Left lobe of liver (tissue), 2 donors: ENCODE measurements around the gene HHATL. TPM values are rescaled to one million over a fixed set of nuclear protein-coding genes. Genes with fewer than 3 reads are reported as not detected.

ENCODE experiments used
- ATAC-seq: fragments of 200-7000 bp; cut with Tn5 transposase; one replicate; pipeline ENCODE4 v1.9.1; 2020; ENCODE audit warnings: mild to moderate bottlenecking, moderate library complexity
- DNase-seq: peaks from one replicate; pipeline ENCODE4 v3.0.0-alpha.2; 2020; ENCODE audit warnings: low spot score
- total RNA-seq: library from RNA; stranded (reverse); gene quantifications from one replicate; pipeline ENCODE4 v1.2.1, GENCODE V29; 2021
- donor health status: DM: no; HTN: no; CAD: no; lungs with moderate emphysema.
- donor health status: DM: no; HTN: yes; CAD: no.

Gene HHATL
- total RNA-seq, 1 donor from 2014 or later: 0.40 TPM

GRCh38 chr3:42685891-42686820 lies 16.4 kb downstream of the HHATL start:
- no peak for ATAC-seq
- DNase-seq: no peak

GRCh38 chr3:42685363-42685881 lies 17.2 kb downstream of the HHATL start, which contains the start of gene KLHL40:
Gene KLHL40 (plus strand): TSS chr3:42685537. CDS start chr3:42685619, 82 bp downstream.
- DNase-seq (no peak), ATAC-seq (no peak)

GRCh38 chr3:42684632-42685362 lies 17.8 kb downstream of the HHATL start:
- no peak for ATAC-seq
- DNase-seq: no peak

GRCh38 chr3:42683875-42684598 lies 18.6 kb downstream of the HHATL start:
- ATAC-seq (no peak), DNase-seq (no peak)

GRCh38 chr3:42682301-42683070 lies 20.1 kb downstream of the HHATL start:
- no peak for ATAC-seq

GRCh38 chr3:42681361-42682038 lies 21.1 kb downstream of the HHATL start:
- DNase-seq: no peak
- ATAC-seq: no peak

More at GRCh38 chr3:42682301-42683070, 20.1 kb downstream of the HHATL start:
- DNase-seq: no peak

- ATAC-seq: no peak
- DNase-seq: no peak
Measured at GRCh38 chr3:42680806-42681205, 21.8 kb downstream of the HHATL start.

GRCh38 chr3:42680271-42680670 lies 22.3 kb downstream of the HHATL start:
- ATAC-seq (no peak), DNase-seq (no peak)

GRCh38 chr3:42678447-42678846 lies 24.2 kb downstream of the HHATL start:
- no peak for ATAC-seq
- no peak for DNase-seq

- no peak for ATAC-seq
- DNase-seq: no peak
Measured at GRCh38 chr3:42675909-42676308, 26.7 kb downstream of the HHATL start.

GRCh38 chr3:42674146-42674545 lies 28.5 kb downstream of the HHATL start:
- DNase-seq (no peak), ATAC-seq (no peak)

- DNase-seq (no peak), ATAC-seq (no peak)
Measured at GRCh38 chr3:42673082-42673481, 29.5 kb downstream of the HHATL start.

- DNase-seq (no peak), ATAC-seq (no peak)
Measured at GRCh38 chr3:42672515-42672914, 30.1 kb downstream of the HHATL start.

GRCh38 chr3:42670670-42671069 lies 31.9 kb downstream of the HHATL start:
- ATAC-seq: no peak
- DNase-seq: no peak

GRCh38 chr3:42670051-42670576 lies 32.5 kb downstream of the HHATL start:
- DNase-seq (no peak), ATAC-seq (no peak)

GRCh38 chr3:42668793-42669217 lies 33.8 kb downstream of the HHATL start:
- DNase-seq: peak; percentile 19
- no peak for ATAC-seq

- ATAC-seq (no peak), DNase-seq (no peak)
Measured at GRCh38 chr3:42668413-42668760, 34.2 kb downstream of the HHATL start.

- ATAC-seq (no peak), DNase-seq (peak; percentile 42)
Measured at GRCh38 chr3:42667523-42668412, 34.8 kb downstream of the HHATL start.
